Endodermal cell (in vitro differentiated cells): ENCODE data around the gene TEKTIP1. TPM values are rescaled to one million over a fixed set of nuclear protein-coding genes. Genes with fewer than 3 reads are reported as not detected.

Experiments used
- DNase-seq: peaks from one replicate; pipeline ENCODE4 v3.0.0-alpha.2; 2017
- H3K27ac ChIP-seq: 2 replicates; pipeline ENCODE4 v1.5.1; 2013; ENCODE audit warnings: mild to moderate bottlenecking, low read depth, low read length, moderate library complexity
- H3K27me3 ChIP-seq: 2 replicates; pipeline ENCODE4 v1.6.1; 2013; ENCODE audit warnings: mild to moderate bottlenecking, low read length, moderate library complexity; ENCODE audit not compliant: insufficient read depth, control insufficient read depth, poor library complexity, severe bottlenecking
- H3K36me3 ChIP-seq: 2 replicates; pipeline ENCODE4 v1.7.0; 2013; ENCODE audit warnings: mild to moderate bottlenecking, low read length, moderate library complexity; ENCODE audit not compliant: control insufficient read depth, insufficient read depth
- H3K4me1 ChIP-seq: one replicate; pipeline ENCODE4 v1.7.0; 2013; ENCODE audit warnings: low read length; ENCODE audit not compliant: control insufficient read depth, insufficient read depth
- H3K4me3 ChIP-seq: 2 replicates; pipeline ENCODE4 v1.5.1; 2013; ENCODE audit warnings: mild to moderate bottlenecking, low read length, moderate library complexity
- H3K9ac ChIP-seq: 2 replicates; pipeline ENCODE4 v1.6.1; 2013; ENCODE audit warnings: mild to moderate bottlenecking, low read length, moderate library complexity; ENCODE audit not compliant: poor library complexity, severe bottlenecking; ENCODE audit errors: extremely low read depth
- H3K9me3 ChIP-seq: 2 replicates; pipeline ENCODE4 v1.6.1; 2013; ENCODE audit warnings: mild to moderate bottlenecking, low read length, moderate library complexity; ENCODE audit not compliant: control insufficient read depth
- H3K27ac Mint-ChIP-seq: 2 replicates; pipeline ENCODE4 v1.8.0; 2020; ENCODE audit warnings: mixed read lengths
- H3K27me3 Mint-ChIP-seq: 2 replicates; pipeline ENCODE4 v1.8.0; 2021; ENCODE audit warnings: mild to moderate bottlenecking, mixed read lengths; ENCODE audit not compliant: insufficient read depth
- H3K36me3 Mint-ChIP-seq: 2 replicates; pipeline ENCODE4 v1.8.0; 2020; ENCODE audit warnings: low read depth, mixed read lengths
- H3K4me1 Mint-ChIP-seq: 2 replicates; pipeline ENCODE4 v1.8.0; 2020; ENCODE audit warnings: mixed read lengths
- H3K4me3 Mint-ChIP-seq: 2 replicates; pipeline ENCODE4 v1.8.0; 2020; ENCODE audit warnings: mild to moderate bottlenecking, moderate library complexity, mixed read lengths
- H3K9me3 Mint-ChIP-seq: 2 replicates; pipeline ENCODE4 v1.8.0; 2020; ENCODE audit warnings: mild to moderate bottlenecking, mixed read lengths
- WGBS, 2 experiments: methylation state at CpG; one replicate each; pipeline versions ENCODE4 v1.1.5 to v1.1.7; 2013; ENCODE audit warnings: missing lambda C conversion rate in 2 of 2, mixed read lengths in 1 of 2; ENCODE audit not compliant: insufficient coverage in 1 of 2, insufficient read length in 1 of 2; 5-methylcytosine and 5-hydroxymethylcytosine counted together
- total RNA-seq, 2 donors: library from RNA; stranded (reverse); fragmentation: NEBNext Ultra II Directional in 1 of 2; extraction: Animal tissue kit (Norgen Biotek cat#: 25700) in 1 of 2; gene quantifications; 2 replicates in 1 of 2; 3 replicates in 1 of 2; pipeline ENCODE4 v1.2.1, GENCODE V29; 2021
- TF ChIP-seq, protein P1 (sequence below): fragments of 200-600 bp; sonication (generic); conservative IDR thresholded peaks from 2 replicates; pipeline ENCODE4 v1.5.0; 2021; ENCODE audit warnings: antibody characterized with exemption, mild to moderate bottlenecking

The TEKTIP1 gene
- total RNA-seq, 2 donors from 2014 or later: 4.6 to 5.7 TPM

DNA sequence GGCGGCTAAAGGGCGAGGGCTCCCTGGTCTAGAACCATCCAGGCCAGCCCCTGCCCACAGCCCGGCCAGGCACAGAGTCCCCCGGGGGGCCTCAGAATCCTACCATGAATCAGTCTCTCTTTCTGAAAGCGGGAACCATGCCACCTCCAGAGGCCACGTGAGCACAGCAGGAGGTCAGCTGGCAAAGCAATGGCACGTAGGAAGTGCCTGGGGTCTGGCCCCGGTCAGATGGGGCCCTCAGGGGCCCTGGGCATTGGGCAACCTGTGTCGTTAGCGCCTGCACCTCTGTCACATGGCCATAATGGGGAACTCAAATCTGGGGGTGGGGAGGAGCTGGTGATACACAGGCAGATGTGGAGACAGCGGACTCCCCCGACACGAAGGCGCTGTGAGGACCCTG, 9.6 kb downstream of the TEKTIP1 start:
- Mint-ChIP-seq H3K27ac (no peak overlapping the region), H3K9me3 (no peaks in the 10 kb centered on the region), H3K27me3 (no peaks in the 10 kb centered on the region), H3K4me1 (no peaks in the 10 kb centered on the region), H3K4me3 (no peak overlapping the region), H3K36me3 (peaks cover 14% of the 10 kb centered on the region)
- no peaks in the 10 kb centered on the region for H3K9me3 ChIP-seq
- H3K4me1 ChIP-seq: no peaks in the 10 kb centered on the region
- H3K27me3 ChIP-seq: no peaks in the 10 kb centered on the region
- no peak overlapping the region for H3K27ac ChIP-seq
- no peak overlapping the region for H3K9ac ChIP-seq
- H3K4me3 ChIP-seq: no peak overlapping the region
- 90 to 91% methylated on average over 14 of the region's 14 CpGs for WGBS, 2 experiments
- peaks cover 14% of the 10 kb centered on the region for H3K36me3 ChIP-seq
- TF ChIP-seq, protein P1, sequence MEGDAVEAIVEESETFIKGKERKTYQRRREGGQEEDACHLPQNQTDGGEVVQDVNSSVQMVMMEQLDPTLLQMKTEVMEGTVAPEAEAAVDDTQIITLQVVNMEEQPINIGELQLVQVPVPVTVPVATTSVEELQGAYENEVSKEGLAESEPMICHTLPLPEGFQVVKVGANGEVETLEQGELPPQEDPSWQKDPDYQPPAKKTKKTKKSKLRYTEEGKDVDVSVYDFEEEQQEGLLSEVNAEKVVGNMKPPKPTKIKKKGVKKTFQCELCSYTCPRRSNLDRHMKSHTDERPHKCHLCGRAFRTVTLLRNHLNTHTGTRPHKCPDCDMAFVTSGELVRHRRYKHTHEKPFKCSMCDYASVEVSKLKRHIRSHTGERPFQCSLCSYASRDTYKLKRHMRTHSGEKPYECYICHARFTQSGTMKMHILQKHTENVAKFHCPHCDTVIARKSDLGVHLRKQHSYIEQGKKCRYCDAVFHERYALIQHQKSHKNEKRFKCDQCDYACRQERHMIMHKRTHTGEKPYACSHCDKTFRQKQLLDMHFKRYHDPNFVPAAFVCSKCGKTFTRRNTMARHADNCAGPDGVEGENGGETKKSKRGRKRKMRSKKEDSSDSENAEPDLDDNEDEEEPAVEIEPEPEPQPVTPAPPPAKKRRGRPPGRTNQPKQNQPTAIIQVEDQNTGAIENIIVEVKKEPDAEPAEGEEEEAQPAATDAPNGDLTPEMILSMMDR: no peak
- DNase-seq: no peak

DNA sequence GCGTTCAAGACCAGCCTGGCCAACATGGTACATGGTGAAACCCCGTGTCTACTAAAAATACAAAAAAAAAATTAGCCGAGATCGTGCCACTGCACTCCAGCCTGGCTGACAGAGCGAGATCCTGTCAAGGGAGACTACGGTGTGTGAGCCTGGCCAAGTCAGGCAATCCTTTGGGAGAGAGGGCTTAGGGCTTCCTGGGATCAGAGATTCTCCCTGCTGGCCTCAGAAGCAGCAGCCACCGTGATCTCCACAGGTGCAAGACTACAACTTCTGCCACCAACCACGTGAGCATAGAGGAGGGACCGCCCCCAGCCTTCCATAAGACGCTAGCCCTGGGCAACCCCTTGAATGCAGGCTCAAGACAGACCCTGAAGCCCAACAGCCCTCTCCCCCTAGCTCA, 10.8 kb downstream of the TEKTIP1 start:
- DNase-seq: no peak
- TF ChIP-seq, protein P1: no peak
- peaks cover 16% of the 10 kb centered on the region for H3K36me3 Mint-ChIP-seq
- H3K9me3 ChIP-seq: no peaks in the 10 kb centered on the region
- no peak overlapping the region for H3K27ac Mint-ChIP-seq
- H3K4me1 Mint-ChIP-seq: no peaks in the 10 kb centered on the region
- H3K27me3 ChIP-seq: no peaks in the 10 kb centered on the region
- no peaks in the 10 kb centered on the region for H3K9me3 Mint-ChIP-seq
- no peak overlapping the region for H3K9ac ChIP-seq
- H3K4me1 ChIP-seq: no peaks in the 10 kb centered on the region
- H3K4me3 Mint-ChIP-seq: no peak overlapping the region
- H3K27ac ChIP-seq: no peak overlapping the region
- 91 to 95% methylated on average over 6 to 10 of the region's 10 CpGs for WGBS, 2 experiments
- no peaks in the 10 kb centered on the region for H3K27me3 Mint-ChIP-seq
- peaks cover 14% of the 10 kb centered on the region for H3K36me3 ChIP-seq
- H3K4me3 ChIP-seq: no peak overlapping the region

DNA sequence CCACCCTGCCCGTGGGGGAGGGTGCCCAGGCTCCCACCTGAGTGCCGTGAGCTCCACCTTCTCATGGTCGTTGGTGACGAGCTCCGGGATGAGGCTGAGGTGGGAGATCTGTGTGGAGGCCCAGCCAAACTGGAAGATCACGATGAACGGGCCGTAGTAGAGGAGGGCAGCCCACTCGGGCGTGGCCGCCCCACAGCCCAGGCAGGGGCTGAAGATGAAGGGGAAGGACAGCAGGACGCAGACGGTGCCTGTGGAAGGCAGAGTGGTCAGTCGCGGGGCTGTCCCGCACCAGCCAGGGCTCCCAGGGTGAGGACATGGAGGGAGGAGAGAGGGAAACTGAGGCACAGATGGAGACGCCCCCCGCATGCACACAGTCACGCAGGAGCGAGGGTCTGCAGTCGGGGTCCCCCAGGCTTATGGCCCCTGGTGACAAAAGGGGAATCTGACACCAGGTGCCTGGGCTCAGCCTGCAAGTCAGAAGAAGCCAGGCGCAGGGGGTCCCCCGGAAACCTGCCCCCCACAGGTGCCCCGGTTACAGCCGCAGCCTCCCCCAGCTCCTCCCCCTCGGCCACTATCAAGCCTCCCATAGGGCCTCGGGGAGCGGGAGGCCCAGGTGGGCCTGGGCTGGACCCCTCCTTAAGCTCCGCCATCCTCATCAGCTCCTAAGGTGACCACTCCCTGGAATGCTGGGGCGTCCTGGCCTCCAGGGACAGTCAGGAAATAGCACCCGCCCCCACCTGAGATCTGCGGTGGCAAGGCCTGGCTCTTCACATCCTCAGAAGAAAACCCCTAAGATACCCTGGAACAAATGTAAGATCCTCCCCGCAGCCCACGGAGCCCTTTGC, 12.2 kb downstream of the TEKTIP1 start:
- H3K4me1 Mint-ChIP-seq: no peaks in the 10 kb centered on the region
- no peak for DNase-seq

More for the DNA sequence above, 12.2 kb downstream of the TEKTIP1 start:
- H3K36me3 Mint-ChIP-seq: peaks cover 6% of the 10 kb centered on the region
- Histone ChIP-seq H3K4me3 (no peak overlapping the region), H3K27ac (no peak overlapping the region), H3K27me3 (no peaks in the 10 kb centered on the region), H3K9me3 (no peaks in the 10 kb centered on the region), H3K4me1 (no peaks in the 10 kb centered on the region), H3K36me3 (peaks cover 4% of the 10 kb centered on the region), H3K9ac (no peak overlapping the region)
- WGBS, 2 experiments: 93 to 95% methylated on average over 21 to 32 of the region's 34 CpGs
- TF ChIP-seq, protein P1: no peak
- H3K4me3 Mint-ChIP-seq: no peak overlapping the region
- peak overlapping the region; percentile 26 for H3K27ac Mint-ChIP-seq
- H3K27me3 Mint-ChIP-seq: no peaks in the 10 kb centered on the region
- no peaks in the 10 kb centered on the region for H3K9me3 Mint-ChIP-seq
